GM03348 (cell line): ENCODE measurements around the gene BRD2.
"Not testable (repeated sequence)": the region's sequence is repeated elsewhere in the genome, so short reads cannot be mapped to it uniquely, and the experiment has no call there.

ENCODE experiments used
- DNase-seq: peaks from one replicate; pipeline ENCODE4 v3.0.0; 2012; ENCODE audit warnings: low spot score

The BRD2 gene

GRCh38 chr6:32968093-32968866 lies at the start of gene BRD2:
Gene BRD2 (plus strand): TSS chr6:32968594. CDS start chr6:32972899, 4,305 bp downstream.
- DNase-seq = peak; percentile 96

GRCh38 chr6:32920715-32921114 lies 47.7 kb upstream of the BRD2 start:
- no peak for DNase-seq

- DNase-seq = no peak
These were observed 46.3 kb upstream of the BRD2 start for GRCh38 chr6:32922083-32922482.

GRCh38 chr6:32931211-32931610 lies 37.2 kb upstream of the BRD2 start:
- no peak for DNase-seq

GRCh38 chr6:32932132-32932868 lies 36.1 kb upstream of the BRD2 start:
- DNase-seq = peak; percentile 39

GRCh38 chr6:32933661-32934085 lies 34.7 kb upstream of the BRD2 start:
- DNase-seq = peak; percentile 86

GRCh38 chr6:32935551-32936238 lies 32.7 kb upstream of the BRD2 start:
- no peak for DNase-seq

- no peak for DNase-seq
These were observed 31.9 kb upstream of the BRD2 start for GRCh38 chr6:32936239-32937152.

- no peak for DNase-seq
These were observed 31.2 kb upstream of the BRD2 start for GRCh38 chr6:32937230-32937633.

GRCh38 chr6:32938494-32938893 lies 29.9 kb upstream of the BRD2 start:
- DNase-seq = no peak

GRCh38 chr6:32940656-32941213 lies 27.7 kb upstream of the BRD2 start, which contains the start of gene HLA-DMB:
Gene HLA-DMB (minus strand): TSS chr6:32941028. CDS start chr6:32940807, 221 bp downstream.
- DNase-seq = peak; percentile 87

- no peak for DNase-seq
These were observed 27.1 kb upstream of the BRD2 start for GRCh38 chr6:32941214-32941768.

- not testable (repeated sequence) for DNase-seq
These were observed 25.8 kb upstream of the BRD2 start for GRCh38 chr6:32942555-32943123.

- DNase-seq = no peak
These were observed 24.3 kb upstream of the BRD2 start for GRCh38 chr6:32943864-32944649.

GRCh38 chr6:32945108-32945760 lies 23.2 kb upstream of the BRD2 start:
- DNase-seq = no peak

GRCh38 chr6:32945953-32946352 lies 22.4 kb upstream of the BRD2 start:
- DNase-seq = no peak

- no peak for DNase-seq
These were observed 21.5 kb upstream of the BRD2 start for GRCh38 chr6:32946893-32947292.

- DNase-seq = no peak
These were observed 20.6 kb upstream of the BRD2 start for GRCh38 chr6:32947552-32948465.
